ENCODE measurements around the gene SV2B. TPM values are rescaled to one million over a fixed set of nuclear protein-coding genes. Genes with fewer than 3 reads are reported as not detected.

SV2B gene
- total and polyA plus RNA-seq, 2 donors (not counting 3 experiments of a cell fraction or from before 2014, with no cell fraction given) = not detected

- no peaks in the 10 kb centered on the region for H4K20me1 ChIP-seq (replicated peaks; ENCODE audit: control insufficient read depth, extremely low read depth, insufficient read depth, low read length)
- H2AFZ ChIP-seq (ENCODE audit: low read depth, low read length) = no peak overlapping the region
- dilution Hi-C loops (cut with MboI; ENCODE audit: extremely low pct_ligation_motif_present, low sequenced_read_pairs) (no loop called here), intact Hi-C loops (cut with micrococcal nuclease) (no loop called here)
- H3K4me3 ChIP-seq (replicated peaks in 1 of 3; ENCODE audit: insufficient read depth in 1 of 3, low read depth in 1 of 3, low read length in 3 of 3) = no peak overlapping the region
- POLR2A ChIA-PET = no interaction called here
- no peak overlapping the region for H3K9ac ChIP-seq (replicated peaks; ENCODE audit: extremely low read depth, insufficient read depth, low read length)
- H3K27me3 ChIP-seq (ENCODE audit: control insufficient read depth in 2 of 2, insufficient read depth in 2 of 2, low read length in 2 of 2) = peaks cover 0 to 2% of the 10 kb centered on the region in 2 experiments
- CTCF ChIA-PET = no interaction called here
- no peak overlapping the region for H3K27ac ChIP-seq (ENCODE audit: insufficient read depth, low read depth, low read length)
- FAIRE-seq = no peak
- TF ChIP-seq POLR2AphosphoS5 (IDR thresholded peaks at IDR 0.05; ENCODE audit: insufficient read depth, low read depth, low read length) = no peak
- no peak for TF ChIP-seq JUN (IDR thresholded peaks at IDR 0.05; ENCODE audit: borderline replicate concordance, insufficient read depth, insufficient read length, low read depth)
- TF ChIP-seq CTCF (IDR thresholded peaks at IDR 0.05; ENCODE audit: extremely low read depth in 1 of 2, insufficient read depth in 1 of 2, low read depth in 1 of 2, low read length in 2 of 2) = no peak
- DNase-seq (ENCODE audit: low read depth, low spot score) = no peak
- no peaks in the 10 kb centered on the region for H3K9me1 ChIP-seq (replicated peaks; ENCODE audit: control insufficient read depth, extremely low read depth, insufficient read depth, low read length)
- BruUV-seq (replicated peaks) = no TSS peak
- no peaks in the 10 kb centered on the region for H3K36me3 ChIP-seq (ENCODE audit: control insufficient read depth in 2 of 2, extremely low read depth in 1 of 2, insufficient read depth in 2 of 2, low read length in 2 of 2)
- H3K79me2 ChIP-seq (ENCODE audit: control insufficient read depth, insufficient read depth, low read length) = no peaks in the 10 kb centered on the region
- H3K9me3 ChIP-seq (replicated peaks; ENCODE audit: control insufficient read depth, insufficient read depth, low read length) = no peaks in the 10 kb centered on the region
- no peak overlapping the region for H3K4me2 ChIP-seq (ENCODE audit: insufficient read depth, low read length)
- no peaks in the 10 kb centered on the region for H3K4me1 ChIP-seq (ENCODE audit: control insufficient read depth, extremely low read depth, insufficient read depth, low read length)
Observed at GRCh38 chr15:91156175-91156726, 56.2 kb downstream of the SV2B start.
